HepG2 (cell line): ENCODE results near the gene CTIF.
A peak's percentile ranks its signal among the peaks of the same experiment; 100 is the strongest.

Experiments used
- EP300 ChIP-seq, 3 experiments: sonication (generic) in 1 of 3; formaldehyde crosslinking in 1 of 3; IDR thresholded peaks; 2 replicates each; pipeline versions ENCODE4 v1.5.1 to v1.6.1; 2011 to 2020; ENCODE audit warnings: low read depth in 2 of 3, low read length in 2 of 3, borderline replicate concordance in 1 of 3, improper control_type of control experiment in 1 of 3, mild to moderate bottlenecking in 1 of 3, missing genetic modification reagents in 1 of 3, moderate library complexity in 1 of 3
- KDM4B ChIP-seq: sonication (generic); formaldehyde crosslinking; IDR thresholded peaks from 2 replicates; pipeline ENCODE4 v1.4.0; 2020; ENCODE audit warnings: missing genetic modification reagents
- SP1 ChIP-seq, 2 experiments: fragments of 450-650 bp in 1 of 2; sonication (generic) in 1 of 2; formaldehyde crosslinking in 1 of 2; IDR thresholded peaks; 2 replicates each; pipeline versions ENCODE4 v1.4.0 to v1.6.1; 2016 to 2020; ENCODE audit warnings: missing genetic modification reagents in 1 of 2
- TEAD3 ChIP-seq: optimal IDR thresholded peaks from 2 replicates; pipeline ENCODE3; 2016; ENCODE audit warnings: borderline replicate concordance
- ZFX ChIP-seq: sonication (generic); formaldehyde crosslinking; IDR thresholded peaks from 2 replicates; pipeline ENCODE4 v1.4.0; 2020; ENCODE audit warnings: mild to moderate bottlenecking, low read depth, missing genetic modification reagents, moderate library complexity
- ZNF274 ChIP-seq: sonication (generic); formaldehyde crosslinking; IDR thresholded peaks from 2 replicates; pipeline ENCODE4 v1.5.1; 2020; ENCODE audit warnings: mild to moderate bottlenecking, missing genetic modification reagents
- ZNF761 ChIP-seq: sonication (generic); formaldehyde crosslinking; conservative IDR thresholded peaks from 2 replicates; pipeline ENCODE4 v1.4.0; 2020; ENCODE audit warnings: mild to moderate bottlenecking, missing genetic modification reagents
- TF ChIP-seq, protein P1 (sequence below): sonication (generic); formaldehyde crosslinking; IDR thresholded peaks from 2 replicates; pipeline ENCODE4 v1.5.0; 2020; ENCODE audit warnings: mild to moderate bottlenecking, missing genetic modification reagents, moderate library complexity
- TF ChIP-seq, protein P2 (sequence below): sonication (generic); formaldehyde crosslinking; IDR thresholded peaks from 2 replicates; pipeline ENCODE4 v1.5.0; 2020; ENCODE audit warnings: mild to moderate bottlenecking, missing genetic modification reagents, borderline replicate concordance
- TF ChIP-seq, protein P3 (sequence below): sonication (generic); formaldehyde crosslinking; IDR thresholded peaks from 2 replicates; pipeline ENCODE4 v1.5.1; 2020; ENCODE audit warnings: missing genetic modification reagents, mild to moderate bottlenecking, borderline replicate concordance

DNA sequence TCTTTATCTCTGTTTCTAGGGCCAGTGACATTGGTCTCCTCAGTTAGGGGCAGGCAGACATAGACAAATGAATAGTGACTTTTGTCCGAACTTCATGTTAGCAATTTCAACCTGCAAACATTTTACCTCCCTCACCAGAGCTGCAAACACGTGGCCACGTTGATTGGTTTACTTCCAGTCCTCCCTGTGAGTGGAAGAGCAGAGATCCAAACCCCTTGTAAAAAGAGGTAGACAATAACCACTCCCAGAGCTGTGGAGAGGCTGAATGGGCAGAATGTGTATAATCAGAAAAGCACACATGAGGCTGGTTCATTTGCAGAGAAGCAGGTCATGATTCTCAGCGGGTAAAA is 31.1 kb downstream of the CTIF start:
- TF ChIP-seq, protein P1, sequence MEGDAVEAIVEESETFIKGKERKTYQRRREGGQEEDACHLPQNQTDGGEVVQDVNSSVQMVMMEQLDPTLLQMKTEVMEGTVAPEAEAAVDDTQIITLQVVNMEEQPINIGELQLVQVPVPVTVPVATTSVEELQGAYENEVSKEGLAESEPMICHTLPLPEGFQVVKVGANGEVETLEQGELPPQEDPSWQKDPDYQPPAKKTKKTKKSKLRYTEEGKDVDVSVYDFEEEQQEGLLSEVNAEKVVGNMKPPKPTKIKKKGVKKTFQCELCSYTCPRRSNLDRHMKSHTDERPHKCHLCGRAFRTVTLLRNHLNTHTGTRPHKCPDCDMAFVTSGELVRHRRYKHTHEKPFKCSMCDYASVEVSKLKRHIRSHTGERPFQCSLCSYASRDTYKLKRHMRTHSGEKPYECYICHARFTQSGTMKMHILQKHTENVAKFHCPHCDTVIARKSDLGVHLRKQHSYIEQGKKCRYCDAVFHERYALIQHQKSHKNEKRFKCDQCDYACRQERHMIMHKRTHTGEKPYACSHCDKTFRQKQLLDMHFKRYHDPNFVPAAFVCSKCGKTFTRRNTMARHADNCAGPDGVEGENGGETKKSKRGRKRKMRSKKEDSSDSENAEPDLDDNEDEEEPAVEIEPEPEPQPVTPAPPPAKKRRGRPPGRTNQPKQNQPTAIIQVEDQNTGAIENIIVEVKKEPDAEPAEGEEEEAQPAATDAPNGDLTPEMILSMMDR (CRISPR knock-in tag): no peak
- TF ChIP-seq EP300 (IDR thresholded peaks at IDR 0.05; ENCODE audit: low read depth in 2 of 2, low read length in 2 of 2) (no peak), EP300 (CRISPR knock-in tag; IDR thresholded peaks at IDR 0.05; ENCODE audit: borderline replicate concordance) (no peak), ZFX (CRISPR knock-in tag) (no peak), KDM4B (no peak), TEAD3 (CRISPR knock-in tag) (no peak), ZNF274 (no peak), ZNF761 (no peak), SP1 (IDR thresholded peaks at IDR 0.05) (no peak), SP1 (CRISPR knock-in tag; IDR thresholded peaks at IDR 0.05) (no peak)
- TF ChIP-seq, protein P2, sequence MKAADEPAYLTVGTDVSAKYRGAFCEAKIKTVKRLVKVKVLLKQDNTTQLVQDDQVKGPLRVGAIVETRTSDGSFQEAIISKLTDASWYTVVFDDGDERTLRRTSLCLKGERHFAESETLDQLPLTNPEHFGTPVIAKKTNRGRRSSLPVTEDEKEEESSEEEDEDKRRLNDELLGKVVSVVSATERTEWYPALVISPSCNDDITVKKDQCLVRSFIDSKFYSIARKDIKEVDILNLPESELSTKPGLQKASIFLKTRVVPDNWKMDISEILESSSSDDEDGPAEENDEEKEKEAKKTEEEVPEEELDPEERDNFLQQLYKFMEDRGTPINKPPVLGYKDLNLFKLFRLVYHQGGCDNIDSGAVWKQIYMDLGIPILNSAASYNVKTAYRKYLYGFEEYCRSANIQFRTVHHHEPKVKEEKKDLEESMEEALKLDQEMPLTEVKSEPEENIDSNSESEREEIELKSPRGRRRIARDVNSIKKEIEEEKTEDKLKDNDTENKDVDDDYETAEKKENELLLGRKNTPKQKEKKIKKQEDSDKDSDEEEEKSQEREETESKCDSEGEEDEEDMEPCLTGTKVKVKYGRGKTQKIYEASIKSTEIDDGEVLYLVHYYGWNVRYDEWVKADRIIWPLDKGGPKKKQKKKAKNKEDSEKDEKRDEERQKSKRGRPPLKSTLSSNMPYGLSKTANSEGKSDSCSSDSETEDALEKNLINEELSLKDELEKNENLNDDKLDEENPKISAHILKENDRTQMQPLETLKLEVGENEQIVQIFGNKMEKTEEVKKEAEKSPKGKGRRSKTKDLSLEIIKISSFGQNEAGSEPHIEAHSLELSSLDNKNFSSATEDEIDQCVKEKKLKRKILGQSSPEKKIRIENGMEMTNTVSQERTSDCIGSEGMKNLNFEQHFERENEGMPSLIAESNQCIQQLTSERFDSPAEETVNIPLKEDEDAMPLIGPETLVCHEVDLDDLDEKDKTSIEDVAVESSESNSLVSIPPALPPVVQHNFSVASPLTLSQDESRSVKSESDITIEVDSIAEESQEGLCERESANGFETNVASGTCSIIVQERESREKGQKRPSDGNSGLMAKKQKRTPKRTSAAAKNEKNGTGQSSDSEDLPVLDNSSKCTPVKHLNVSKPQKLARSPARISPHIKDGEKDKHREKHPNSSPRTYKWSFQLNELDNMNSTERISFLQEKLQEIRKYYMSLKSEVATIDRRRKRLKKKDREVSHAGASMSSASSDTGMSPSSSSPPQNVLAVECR: peak; percentile 15; the same call in 1 of the 2 replicates
- TF ChIP-seq, protein P3, sequence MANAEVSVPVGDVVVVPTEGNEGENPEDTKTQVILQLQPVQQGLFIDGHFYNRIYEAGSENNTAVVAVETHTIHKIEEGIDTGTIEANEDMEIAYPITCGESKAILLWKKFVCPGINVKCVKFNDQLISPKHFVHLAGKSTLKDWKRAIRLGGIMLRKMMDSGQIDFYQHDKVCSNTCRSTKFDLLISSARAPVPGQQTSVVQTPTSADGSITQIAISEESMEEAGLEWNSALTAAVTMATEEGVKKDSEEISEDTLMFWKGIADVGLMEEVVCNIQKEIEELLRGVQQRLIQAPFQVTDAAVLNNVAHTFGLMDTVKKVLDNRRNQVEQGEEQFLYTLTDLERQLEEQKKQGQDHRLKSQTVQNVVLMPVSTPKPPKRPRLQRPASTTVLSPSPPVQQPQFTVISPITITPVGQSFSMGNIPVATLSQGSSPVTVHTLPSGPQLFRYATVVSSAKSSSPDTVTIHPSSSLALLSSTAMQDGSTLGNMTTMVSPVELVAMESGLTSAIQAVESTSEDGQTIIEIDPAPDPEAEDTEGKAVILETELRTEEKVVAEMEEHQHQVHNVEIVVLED: no peak
